B cell (primary cell): ENCODE data around the gene ADGRD1.

Experiments used
- EZH2 ChIP-seq: IDR thresholded peaks from 2 replicates; pipeline ENCODE4 v1.6.1; 2012; ENCODE audit warnings: borderline replicate concordance, low read depth, mild to moderate bottlenecking, moderate library complexity, low read length; ENCODE audit not compliant: insufficient read depth, poor library complexity, severe bottlenecking
- TF ChIP-seq, protein P1 (sequence below): fragments of 200-600 bp; IDR thresholded peaks from one replicate; pipeline ENCODE4 v1.8.0; 2022; ENCODE audit warnings: antibody characterized with exemption, mild to moderate bottlenecking

- TF ChIP-seq, protein P1, sequence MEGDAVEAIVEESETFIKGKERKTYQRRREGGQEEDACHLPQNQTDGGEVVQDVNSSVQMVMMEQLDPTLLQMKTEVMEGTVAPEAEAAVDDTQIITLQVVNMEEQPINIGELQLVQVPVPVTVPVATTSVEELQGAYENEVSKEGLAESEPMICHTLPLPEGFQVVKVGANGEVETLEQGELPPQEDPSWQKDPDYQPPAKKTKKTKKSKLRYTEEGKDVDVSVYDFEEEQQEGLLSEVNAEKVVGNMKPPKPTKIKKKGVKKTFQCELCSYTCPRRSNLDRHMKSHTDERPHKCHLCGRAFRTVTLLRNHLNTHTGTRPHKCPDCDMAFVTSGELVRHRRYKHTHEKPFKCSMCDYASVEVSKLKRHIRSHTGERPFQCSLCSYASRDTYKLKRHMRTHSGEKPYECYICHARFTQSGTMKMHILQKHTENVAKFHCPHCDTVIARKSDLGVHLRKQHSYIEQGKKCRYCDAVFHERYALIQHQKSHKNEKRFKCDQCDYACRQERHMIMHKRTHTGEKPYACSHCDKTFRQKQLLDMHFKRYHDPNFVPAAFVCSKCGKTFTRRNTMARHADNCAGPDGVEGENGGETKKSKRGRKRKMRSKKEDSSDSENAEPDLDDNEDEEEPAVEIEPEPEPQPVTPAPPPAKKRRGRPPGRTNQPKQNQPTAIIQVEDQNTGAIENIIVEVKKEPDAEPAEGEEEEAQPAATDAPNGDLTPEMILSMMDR, result no peak
- no peak for TF ChIP-seq EZH2
These were observed 28.2 kb downstream of the ADGRD1 start for GRCh38 chr12:130981911-130982310.
